DMS153 treated with DMSO at 0.1 percent for 48 hours (cell line): Measurements from ENCODE around the gene RNLS.
"Not testable (repeated sequence)": the region's sequence is repeated elsewhere in the genome, so short reads cannot be mapped to it uniquely, and the experiment has no call there.

ENCODE experiments used
- DNase-seq: peaks from one replicate; lab custom pipeline; 2025; ENCODE audit not compliant: unreplicated experiment; lab: John Stamatoyannopoulos, UW

The RNLS gene

DNA sequence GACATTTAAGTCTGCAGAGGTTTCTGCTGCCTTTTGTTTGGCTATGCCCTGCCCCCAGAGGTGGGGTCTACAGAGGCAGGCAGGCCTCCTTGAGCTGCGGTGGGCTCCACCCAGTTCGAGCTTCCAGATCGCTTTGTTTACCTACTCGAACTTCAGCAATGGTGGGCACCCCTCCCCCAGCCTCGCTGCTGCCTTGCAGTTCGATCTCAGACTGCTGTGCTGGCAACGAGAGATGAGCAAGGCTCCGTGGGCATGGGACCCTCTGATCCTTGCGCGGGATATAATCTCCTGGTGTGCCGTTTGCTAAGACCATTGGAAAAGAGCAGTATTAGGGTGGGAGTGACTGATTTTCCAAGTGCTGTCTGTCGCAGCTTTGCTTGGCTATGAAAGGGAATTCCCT, 227.4 kb downstream of the RNLS start:
- DNase-seq: not testable (repeated sequence)

DNA sequence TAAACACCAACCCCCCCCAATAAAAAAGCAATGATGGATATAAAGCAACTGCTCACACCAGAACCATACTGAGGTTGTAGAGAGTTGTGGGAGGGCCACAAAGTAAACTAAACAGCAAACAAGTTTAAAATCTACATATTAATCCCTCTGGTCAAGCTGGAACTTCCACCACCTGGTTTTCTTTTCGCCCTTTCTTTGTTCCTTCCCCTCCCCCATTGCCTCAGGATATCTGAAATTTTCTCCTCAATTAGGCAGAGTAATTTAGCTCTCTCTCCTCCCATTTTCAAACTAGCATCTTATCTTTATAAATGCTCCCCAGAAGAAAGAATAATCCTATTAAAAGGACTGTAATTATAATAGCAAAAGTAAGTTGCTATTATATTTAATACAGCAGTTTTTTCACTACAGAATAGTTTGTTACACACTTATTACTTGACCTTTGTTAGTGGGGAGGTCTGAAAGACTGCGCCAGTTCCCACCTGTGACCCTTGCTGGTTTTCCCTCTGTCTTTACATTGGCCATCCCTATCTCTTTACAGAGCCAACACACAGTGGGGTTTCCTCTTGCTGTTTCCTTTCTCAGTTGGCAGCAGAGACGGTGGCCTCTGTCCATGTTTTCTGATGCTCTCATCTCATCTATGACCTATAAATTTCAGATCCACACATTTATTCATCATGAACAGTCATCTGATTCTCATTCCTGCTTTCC, 235.4 kb downstream of the RNLS start:
- no peak for DNase-seq

DNA sequence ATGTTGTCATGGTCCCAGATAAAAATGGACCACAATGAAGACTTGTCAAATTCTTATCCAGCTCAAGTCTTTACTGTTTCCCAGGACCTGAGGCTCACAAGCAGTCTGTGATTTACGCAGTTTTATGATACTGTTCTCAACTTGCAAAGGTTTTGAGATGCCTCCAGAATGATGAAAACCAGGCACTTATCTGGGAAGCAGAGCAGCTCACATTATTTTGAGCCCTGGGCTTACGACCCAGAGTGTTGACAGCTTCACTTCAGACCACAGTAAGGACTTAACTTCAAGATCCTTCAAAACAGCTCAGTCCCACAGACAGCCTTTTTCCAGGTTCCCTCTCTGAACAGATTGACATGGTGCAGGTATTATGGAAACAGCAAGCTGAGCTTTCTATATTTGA, 236.1 kb downstream of the RNLS start:
- DNase-seq: no peak

DNA sequence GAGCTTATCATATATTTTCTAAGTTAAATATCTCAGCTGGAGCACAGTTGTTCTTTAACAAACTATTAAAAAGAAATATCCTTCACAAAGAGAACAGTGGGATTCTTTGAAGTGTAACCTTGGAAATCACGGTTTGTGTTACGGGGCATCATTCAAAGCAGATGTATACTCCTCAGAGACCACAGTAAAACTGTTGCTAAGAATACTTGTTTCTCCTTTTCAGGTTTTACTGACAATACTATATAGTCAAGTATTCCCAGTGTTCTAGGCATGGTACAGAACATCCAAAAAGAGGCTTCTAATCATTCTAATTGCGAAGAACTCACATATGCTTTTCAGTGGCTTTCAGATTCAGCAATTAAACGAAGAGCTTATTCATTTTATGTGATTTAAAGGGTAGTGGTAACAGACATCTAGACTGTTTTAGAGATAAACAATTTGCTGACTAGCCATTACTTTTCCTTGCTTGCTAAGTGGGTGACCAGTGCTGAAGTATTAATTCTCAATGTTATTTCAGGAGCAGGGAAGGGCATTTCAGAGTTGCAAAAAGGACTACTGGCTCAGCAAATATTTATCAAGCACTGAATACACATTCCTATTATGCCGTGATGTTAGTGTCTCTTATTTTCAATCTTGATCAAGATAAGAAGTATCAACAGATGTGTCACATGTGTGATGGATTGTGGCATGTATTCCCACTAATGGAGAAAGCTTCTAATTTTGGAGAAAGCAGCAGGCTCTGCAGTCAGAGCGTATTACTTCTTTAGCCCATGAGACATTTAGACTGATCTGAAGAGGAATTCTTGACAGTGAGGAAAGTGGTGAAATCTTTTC, 236.8 kb downstream of the RNLS start:
- no peak for DNase-seq

- no peak for DNase-seq
Observed at GRCh38 chr10:88343761-88344484, 239.2 kb downstream of the RNLS start.

DNA sequence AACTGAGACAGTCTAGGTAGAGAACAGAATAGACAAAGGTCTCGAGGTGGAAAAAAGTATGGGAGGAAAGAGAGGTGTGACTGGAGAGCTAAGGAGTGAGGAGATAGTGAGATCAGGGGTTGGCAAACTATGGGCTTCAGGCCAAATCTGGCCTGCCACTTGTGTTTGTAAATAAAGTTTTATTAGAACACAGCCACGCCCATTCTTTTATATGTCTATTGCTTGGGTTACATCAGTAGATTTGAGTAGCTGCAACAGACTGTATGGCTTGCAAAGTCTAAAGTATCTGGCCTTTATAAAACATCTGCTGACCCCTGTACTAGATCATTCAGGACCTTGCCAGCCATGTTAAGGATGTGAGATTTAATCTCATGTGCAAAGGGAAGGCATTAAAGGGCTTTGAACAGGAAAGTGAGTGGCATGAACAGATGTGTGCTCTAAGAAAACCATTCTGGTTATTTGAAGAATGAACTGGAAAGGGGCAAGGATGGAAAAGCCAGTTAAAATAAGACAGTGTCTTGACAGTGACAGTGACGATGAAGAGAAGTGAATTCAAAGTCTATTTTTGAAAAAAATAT, 240.3 kb downstream of the RNLS start:
- DNase-seq: no peak

GRCh38 chr10:88337134-88337533, 246.0 kb downstream of the RNLS start:
- DNase-seq: no peak

GRCh38 chr10:88336334-88336733, 246.8 kb downstream of the RNLS start:
- DNase-seq: no peak

DNA sequence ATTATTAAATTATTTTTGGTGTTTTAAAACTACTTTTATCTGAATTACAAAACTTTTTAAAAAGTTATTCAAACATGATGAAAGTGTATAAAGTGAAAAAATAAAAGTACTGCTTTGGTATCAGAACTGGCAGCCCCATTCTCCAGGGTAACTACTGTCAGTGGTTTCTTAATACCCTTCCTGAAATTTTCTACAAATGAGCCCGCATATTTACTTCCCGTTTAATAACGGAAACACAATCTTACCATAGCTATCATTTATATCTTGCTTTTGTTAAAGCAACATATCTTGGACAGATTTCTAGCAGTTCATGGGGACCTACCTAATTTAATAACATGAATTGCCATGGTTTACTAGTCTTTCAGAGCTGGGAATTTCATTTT, 249.9 kb downstream of the RNLS start:
- no peak for DNase-seq

GRCh38 chr10:88332503-88333247, 250.4 kb downstream of the RNLS start:
- DNase-seq: no peak

DNA sequence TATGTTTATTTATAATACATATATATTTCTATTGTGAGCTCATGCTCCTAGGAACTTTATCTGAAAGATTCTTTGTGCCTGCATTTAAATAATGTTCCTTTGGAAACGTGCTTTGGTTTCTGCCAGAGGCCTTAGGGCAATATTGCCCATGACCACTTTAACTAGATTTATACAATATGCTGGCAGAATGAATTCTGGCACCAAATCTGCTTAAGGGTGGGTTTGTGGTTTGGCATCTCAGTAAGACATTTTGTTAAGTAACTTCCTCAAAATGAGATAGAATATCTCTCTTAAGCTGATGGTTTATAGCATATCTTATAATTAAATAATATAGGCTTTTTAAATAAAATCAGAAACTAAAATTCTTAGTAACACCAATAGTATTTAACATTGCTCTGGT, 252.9 kb downstream of the RNLS start:
- DNase-seq: no peak

DNA sequence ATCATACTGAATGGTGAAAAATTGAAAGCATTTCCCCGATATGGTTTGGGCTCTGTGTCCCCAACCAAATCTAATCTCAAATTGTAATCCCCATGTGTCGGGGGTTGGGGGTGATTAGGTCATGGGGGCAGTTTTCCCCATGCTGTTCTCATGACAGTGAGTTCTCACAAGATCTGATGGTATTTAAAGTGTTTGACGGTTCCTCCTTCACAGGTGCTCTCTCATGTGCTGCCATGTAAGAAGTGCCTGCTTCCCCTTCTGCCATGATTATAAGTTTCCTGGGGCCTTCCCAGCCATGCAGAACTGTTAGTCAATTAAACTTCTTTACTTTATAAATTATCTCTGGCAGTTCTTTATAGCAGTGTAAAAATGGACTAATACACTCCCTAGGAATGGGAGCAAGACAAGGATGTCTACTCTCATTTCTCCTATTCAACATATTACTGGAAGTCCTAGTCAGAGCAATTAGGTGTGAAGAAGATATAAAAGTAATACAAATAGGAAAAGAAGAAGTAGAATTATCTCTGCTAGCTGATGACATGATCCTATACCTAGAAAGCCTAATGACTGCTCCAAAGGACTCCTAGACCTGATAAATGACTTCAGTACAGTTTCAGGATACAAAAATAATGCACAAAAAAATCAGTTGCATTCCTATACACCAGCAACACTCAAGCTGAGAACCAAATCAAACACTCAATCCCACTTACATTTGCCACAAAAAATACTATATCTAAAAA, 260.6 kb downstream of the RNLS start:
- no peak for DNase-seq

DNA sequence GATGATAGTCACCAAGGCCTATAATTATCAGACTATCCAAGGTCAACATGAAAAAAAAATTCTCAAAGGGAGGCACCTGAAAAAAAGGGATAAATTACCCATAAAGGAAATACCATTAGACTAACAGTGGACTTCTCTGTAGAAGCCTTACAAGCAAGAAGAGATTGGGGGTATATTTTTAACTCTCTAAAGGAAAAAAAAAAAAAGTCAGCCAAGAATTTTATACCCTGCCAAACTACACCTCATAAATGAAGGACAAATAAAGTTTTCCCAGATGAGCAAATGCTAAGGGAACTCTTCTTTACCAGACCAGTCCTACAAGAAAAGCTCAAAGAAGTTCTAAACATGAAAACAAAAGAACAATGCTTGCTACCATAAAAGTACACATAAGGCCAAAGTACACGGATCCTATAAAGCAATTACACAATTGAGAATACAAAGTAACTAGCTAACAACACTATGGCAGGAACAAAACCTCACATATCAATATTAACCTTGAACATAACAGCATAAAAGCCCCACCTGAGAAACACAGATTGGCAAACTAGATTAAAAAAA, 263.1 kb downstream of the RNLS start:
- DNase-seq: no peak

GRCh38 chr10:88318803-88319202, 264.3 kb downstream of the RNLS start:
- DNase-seq: no peak

DNA sequence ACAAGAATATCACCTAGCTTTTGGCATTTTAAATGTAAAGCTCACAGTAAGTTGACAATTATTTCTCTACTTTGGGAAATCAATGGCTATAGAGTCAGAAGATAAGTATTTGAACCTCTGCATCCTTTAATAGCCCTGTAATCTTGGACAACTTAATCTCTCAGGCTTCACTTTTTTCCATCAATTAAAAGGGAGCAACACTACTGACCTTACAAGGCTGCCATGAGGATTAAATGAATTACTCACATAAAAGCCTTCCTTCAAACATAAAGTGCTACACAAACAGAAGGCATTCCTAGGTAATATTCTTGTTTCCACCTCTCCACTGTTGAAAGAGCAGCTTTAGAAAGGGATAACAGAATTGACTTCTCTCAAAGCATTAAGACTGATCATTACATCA, 266.0 kb downstream of the RNLS start:
- DNase-seq: no peak

GRCh38 chr10:88316292-88316861, 266.7 kb downstream of the RNLS start:
- no peak for DNase-seq

DNA sequence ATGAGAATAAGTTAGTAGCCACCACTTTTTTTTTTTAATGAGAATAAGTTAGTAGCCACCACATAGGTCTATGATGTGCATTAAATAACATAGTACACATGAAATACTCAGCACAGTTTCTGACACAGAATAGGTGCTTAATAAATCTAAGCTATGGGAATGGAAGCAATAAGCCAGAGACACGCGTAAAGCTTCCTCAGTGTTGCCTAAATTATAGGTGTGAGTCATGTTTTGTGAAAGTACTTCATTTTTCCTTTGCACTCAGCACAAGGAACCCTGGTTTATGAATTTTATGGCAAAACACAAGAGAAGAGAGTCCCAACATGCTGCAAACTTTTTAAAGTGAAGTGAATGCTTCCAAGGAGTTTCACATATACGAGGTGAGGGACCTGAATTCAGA, 267.4 kb downstream of the RNLS start:
- DNase-seq: no peak

DNA sequence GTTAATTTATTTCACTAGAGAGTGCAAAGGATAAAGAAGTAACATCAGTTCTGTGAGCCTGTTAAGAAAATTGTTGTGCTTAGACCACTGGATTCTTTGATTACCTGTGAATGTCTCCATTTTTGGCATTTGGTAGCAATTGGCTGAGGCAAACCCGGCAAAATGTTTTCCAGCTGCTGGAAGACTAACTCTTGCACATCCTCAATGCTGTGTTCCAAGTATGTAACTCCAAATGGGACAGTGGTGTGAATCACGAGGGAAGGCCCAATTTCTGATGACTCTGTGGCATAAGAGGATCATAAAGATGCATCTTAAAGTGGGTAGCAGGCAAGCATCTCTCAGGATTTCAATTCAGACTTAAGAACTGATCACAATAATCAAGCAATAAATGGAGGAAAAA, 268.8 kb downstream of the RNLS start:
- DNase-seq: no peak

DNA sequence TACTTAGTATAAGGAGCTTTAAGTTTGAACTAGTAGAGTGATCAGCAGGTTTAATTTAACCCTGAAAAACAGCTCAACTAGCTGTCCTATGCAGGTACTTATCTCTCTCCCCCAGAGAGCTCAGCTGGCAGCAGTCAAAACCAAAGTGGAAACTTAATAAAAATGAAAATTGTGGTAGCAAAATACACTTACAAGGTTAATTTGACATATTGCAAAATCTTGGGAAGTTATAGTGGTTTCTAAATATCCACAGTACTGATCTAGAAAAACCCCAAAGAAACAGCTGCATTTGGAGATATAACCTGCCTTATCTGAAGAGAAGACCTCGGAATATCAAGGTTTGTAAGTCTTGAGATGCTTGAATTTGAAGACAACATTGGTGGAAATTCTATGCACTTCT, 269.2 kb downstream of the RNLS start:
- DNase-seq: no peak

GRCh38 chr10:88312855-88313254, 270.3 kb downstream of the RNLS start:
- DNase-seq: no peak
